HG02759 (cell line): ENCODE data around the gene RPS6KC1.
"Not testable (repeated sequence)": the region's sequence is repeated elsewhere in the genome, so short reads cannot be mapped to it uniquely, and the experiment has no call there.

Source experiments
- ATAC-seq: cut with Tn5 transposase; IDR thresholded peaks from one replicate; pipeline ENCODE4 v1.9.1; 2021; ENCODE audit warnings: mild to moderate bottlenecking, moderate library complexity; ENCODE audit not compliant: unreplicated experiment

Gene RPS6KC1

GRCh38 chr1:213273546-213273945, 222.5 kb downstream of the RPS6KC1 start:
- no peak for ATAC-seq

GRCh38 chr1:213274140-213274539, 223.1 kb downstream of the RPS6KC1 start:
- ATAC-seq: no peak

- no peak for ATAC-seq
Observed at GRCh38 chr1:213275293-213275692, 224.3 kb downstream of the RPS6KC1 start.

GRCh38 chr1:213276236-213276635, 225.2 kb downstream of the RPS6KC1 start:
- no peak for ATAC-seq

GRCh38 chr1:213277036-213277435, 226.0 kb downstream of the RPS6KC1 start:
- ATAC-seq: no peak

GRCh38 chr1:213279410-213279809, 228.4 kb downstream of the RPS6KC1 start:
- ATAC-seq: no peak

- no peak for ATAC-seq
Observed at GRCh38 chr1:213281640-213282301, 230.7 kb downstream of the RPS6KC1 start.

GRCh38 chr1:213284626-213285025, 233.6 kb downstream of the RPS6KC1 start:
- no peak for ATAC-seq

GRCh38 chr1:213286235-213286634, 235.2 kb downstream of the RPS6KC1 start:
- no peak for ATAC-seq

GRCh38 chr1:213287987-213288386, 236.9 kb downstream of the RPS6KC1 start:
- no peak for ATAC-seq

- no peak for ATAC-seq
Observed at GRCh38 chr1:213291526-213291925, 240.5 kb downstream of the RPS6KC1 start.

GRCh38 chr1:213292614-213293013, 241.6 kb downstream of the RPS6KC1 start:
- no peak for ATAC-seq

- no peak for ATAC-seq
Observed at GRCh38 chr1:213295860-213296259, 244.8 kb downstream of the RPS6KC1 start.

- ATAC-seq: no peak
Observed at GRCh38 chr1:213296558-213296957, 245.5 kb downstream of the RPS6KC1 start.

GRCh38 chr1:213297021-213297420, 246.0 kb downstream of the RPS6KC1 start:
- ATAC-seq: no peak

- no peak for ATAC-seq
Observed at GRCh38 chr1:213300433-213300832, 249.4 kb downstream of the RPS6KC1 start.

GRCh38 chr1:213301524-213301923, 250.5 kb downstream of the RPS6KC1 start:
- ATAC-seq: not testable (repeated sequence)

- no peak for ATAC-seq
Observed at GRCh38 chr1:213303286-213303685, 252.2 kb downstream of the RPS6KC1 start.

- no peak for ATAC-seq
Observed at GRCh38 chr1:213315571-213315970, 264.5 kb downstream of the RPS6KC1 start.

- ATAC-seq: not testable (repeated sequence)
Observed at GRCh38 chr1:213318458-213318857, 267.4 kb downstream of the RPS6KC1 start.

- ATAC-seq: no peak
Observed at GRCh38 chr1:213320191-213320870, 269.3 kb downstream of the RPS6KC1 start.
